HG02870 (cell line): ENCODE results near the gene DNAJC13.
"Not testable (repeated sequence)": the region's sequence is repeated elsewhere in the genome, so short reads cannot be mapped to it uniquely, and the experiment has no call there.

Experiments used
- ATAC-seq: cut with Tn5 transposase; IDR thresholded peaks from one replicate; pipeline ENCODE4 v1.9.1; 2021; ENCODE audit warnings: mild to moderate bottlenecking, moderate library complexity; ENCODE audit not compliant: unreplicated experiment

Gene DNAJC13

GRCh38 chr3:132416807-132417694 lies at the start of gene DNAJC13:
TSS of gene DNAJC13 (plus strand) at chr3:132417502. CDS start at chr3:132434551, 17,049 bp downstream.
- peak; percentile 78 for ATAC-seq

GRCh38 chr3:132368515-132368914 lies 48.8 kb upstream of the DNAJC13 start:
- ATAC-seq = no peak

GRCh38 chr3:132368962-132369361 lies 48.3 kb upstream of the DNAJC13 start:
- no peak for ATAC-seq

- not testable (repeated sequence) for ATAC-seq
Measured at GRCh38 chr3:132376945-132377354, 40.4 kb upstream of the DNAJC13 start.

GRCh38 chr3:132378048-132378762 lies 39.1 kb upstream of the DNAJC13 start:
- peak; percentile 48 for ATAC-seq

- ATAC-seq = no peak
Measured at GRCh38 chr3:132378846-132379245, 38.5 kb upstream of the DNAJC13 start.

GRCh38 chr3:132380920-132381319 lies 36.4 kb upstream of the DNAJC13 start:
- peak; percentile 46 for ATAC-seq

- peak; percentile 56 for ATAC-seq
Measured at GRCh38 chr3:132381348-132381944, 35.9 kb upstream of the DNAJC13 start.

GRCh38 chr3:132382267-132382666 lies 35.0 kb upstream of the DNAJC13 start:
- no peak for ATAC-seq

GRCh38 chr3:132382688-132383194 lies 34.6 kb upstream of the DNAJC13 start:
- no peak for ATAC-seq

- no peak for ATAC-seq
Measured at GRCh38 chr3:132386259-132386658, 31.0 kb upstream of the DNAJC13 start.

GRCh38 chr3:132392675-132393074 lies 24.6 kb upstream of the DNAJC13 start:
- ATAC-seq = peak; percentile 83

- ATAC-seq = no peak
Measured at GRCh38 chr3:132394320-132394719, 23.0 kb upstream of the DNAJC13 start.

GRCh38 chr3:132395126-132395525 lies 22.2 kb upstream of the DNAJC13 start:
- no peak for ATAC-seq

- ATAC-seq = no peak
Measured at GRCh38 chr3:132396255-132396654, 21.0 kb upstream of the DNAJC13 start.

- not testable (repeated sequence) for ATAC-seq
Measured at GRCh38 chr3:132396776-132397175, 20.5 kb upstream of the DNAJC13 start.

GRCh38 chr3:132399054-132399929 lies 18.0 kb upstream of the DNAJC13 start:
- ATAC-seq = no peak

- ATAC-seq = no peak
Measured at GRCh38 chr3:132401255-132401654, 16.0 kb upstream of the DNAJC13 start.

- ATAC-seq = no peak
Measured at GRCh38 chr3:132404276-132404675, 13.0 kb upstream of the DNAJC13 start.

- no peak for ATAC-seq
Measured at GRCh38 chr3:132405188-132405587, 12.1 kb upstream of the DNAJC13 start.
